GM21515 (cell line): ENCODE results near the gene ZNF639.

Source experiments
- ATAC-seq: cut with Tn5 transposase; IDR thresholded peaks from one replicate; pipeline ENCODE4 v1.9.1; 2021; ENCODE audit not compliant: unreplicated experiment

ZNF639 gene

DNA sequence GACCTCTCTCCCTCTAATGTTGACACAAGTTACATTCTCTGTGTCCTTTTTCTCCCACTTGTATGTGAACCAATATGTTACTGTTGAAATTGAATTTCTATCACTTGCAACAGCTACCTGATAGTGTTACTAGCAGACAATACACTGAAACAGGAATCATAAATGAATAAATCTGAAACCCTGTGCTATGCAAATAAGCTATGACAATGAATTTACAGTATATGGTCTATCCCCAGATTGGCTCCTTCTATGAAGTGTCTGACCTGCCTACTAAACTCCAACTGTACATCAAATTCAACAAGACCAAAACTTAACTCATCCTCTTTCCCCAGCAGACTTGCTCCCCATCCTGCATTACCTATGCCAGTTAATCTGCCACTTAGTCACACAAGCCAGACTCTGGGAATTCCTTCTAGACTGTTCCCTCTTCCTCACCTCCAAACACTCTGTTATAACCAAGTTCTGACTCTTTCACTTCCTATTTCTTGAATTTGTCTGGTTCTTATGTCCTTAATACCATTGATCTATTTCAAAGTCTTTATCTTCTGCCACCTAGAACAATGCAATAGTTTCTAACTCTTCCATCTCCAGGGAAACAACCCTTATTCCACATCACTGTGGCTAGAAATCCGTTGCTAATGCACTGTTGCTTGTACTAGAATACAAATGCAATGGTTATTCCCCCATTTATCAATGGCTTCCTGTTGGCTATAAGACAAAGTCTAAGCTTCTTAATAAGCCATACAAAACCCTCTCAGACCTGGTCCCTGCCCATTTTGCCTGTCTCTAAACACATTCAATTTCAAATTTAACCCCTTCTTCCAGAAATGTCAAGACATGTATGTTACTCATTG is 13.4 kb upstream of the ZNF639 start:
- peak; percentile 92 for ATAC-seq

DNA sequence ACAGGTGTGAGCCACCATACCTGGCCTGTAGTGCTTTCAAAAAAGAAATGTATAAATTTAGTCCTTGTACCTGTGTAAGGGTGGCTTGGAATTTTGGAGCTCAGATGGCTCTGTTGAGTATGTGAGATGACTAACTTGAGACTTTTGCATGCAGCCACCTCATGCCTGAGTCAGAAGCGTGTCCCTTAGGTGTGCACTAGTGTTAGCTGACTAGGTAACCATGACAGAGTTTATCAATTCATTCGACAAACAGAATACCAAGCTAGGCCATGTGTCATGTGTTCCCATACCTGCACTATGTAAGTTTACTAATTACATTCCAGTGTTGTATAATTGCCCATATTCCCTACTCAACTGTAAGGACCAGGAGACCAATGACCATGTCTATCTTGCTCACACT is 4.0 kb upstream of the ZNF639 start:
- no peak for ATAC-seq

- ATAC-seq, result no peak
These were observed 1.1 kb upstream of the ZNF639 start for GRCh38 chr3:179321668-179322285.

DNA sequence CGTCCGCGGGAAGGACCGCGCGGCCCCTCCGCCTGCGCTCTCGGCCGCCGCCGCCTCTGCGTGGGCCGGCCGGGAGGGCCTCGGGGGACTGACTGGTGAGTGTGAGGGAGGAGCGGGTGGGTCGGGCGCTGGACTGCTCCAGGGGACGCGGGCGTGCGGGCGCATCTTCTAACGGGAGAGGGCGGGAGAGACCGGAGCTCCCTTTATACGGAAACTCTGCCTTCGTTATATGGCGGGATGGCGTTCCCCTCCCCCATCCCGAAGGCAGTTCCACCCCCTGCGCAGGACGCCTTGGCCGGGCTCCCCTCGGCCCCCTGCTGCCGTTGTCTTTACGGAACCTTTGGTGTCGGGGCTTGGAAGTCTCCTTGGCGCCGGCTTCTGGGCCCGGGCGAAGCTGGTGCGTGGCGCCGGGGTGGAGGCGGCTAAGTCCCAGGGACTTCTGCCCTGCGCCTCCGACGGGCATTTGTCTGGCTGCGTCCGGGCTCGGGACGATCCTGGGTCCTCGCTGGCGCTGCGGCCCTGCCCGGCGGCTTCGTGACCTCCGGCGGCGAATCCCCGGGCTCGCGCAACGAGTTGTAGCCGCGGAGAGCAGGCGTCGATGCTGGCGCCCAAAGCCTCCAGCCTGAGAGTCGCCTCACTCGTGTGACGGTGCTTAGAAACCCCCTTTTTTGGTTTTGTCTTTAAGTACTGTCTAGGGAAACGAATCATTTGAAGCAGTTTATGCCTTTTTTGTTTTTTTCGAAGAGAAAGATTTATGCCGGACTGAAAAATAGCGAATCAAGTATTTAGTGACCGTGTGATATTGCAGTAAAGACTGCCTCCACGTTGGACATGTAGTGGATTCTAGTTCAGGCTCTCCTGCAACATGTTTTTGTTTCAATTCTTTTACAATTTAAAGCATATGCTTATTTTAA is 623 bp downstream of the ZNF639 start:
- peak; percentile 39 for ATAC-seq

GRCh38 chr3:179324270-179324754 is 1.5 kb downstream of the ZNF639 start:
- peak; percentile 22 for ATAC-seq

GRCh38 chr3:179330438-179330837 is 7.6 kb downstream of the ZNF639 start:
- no peak for ATAC-seq

DNA sequence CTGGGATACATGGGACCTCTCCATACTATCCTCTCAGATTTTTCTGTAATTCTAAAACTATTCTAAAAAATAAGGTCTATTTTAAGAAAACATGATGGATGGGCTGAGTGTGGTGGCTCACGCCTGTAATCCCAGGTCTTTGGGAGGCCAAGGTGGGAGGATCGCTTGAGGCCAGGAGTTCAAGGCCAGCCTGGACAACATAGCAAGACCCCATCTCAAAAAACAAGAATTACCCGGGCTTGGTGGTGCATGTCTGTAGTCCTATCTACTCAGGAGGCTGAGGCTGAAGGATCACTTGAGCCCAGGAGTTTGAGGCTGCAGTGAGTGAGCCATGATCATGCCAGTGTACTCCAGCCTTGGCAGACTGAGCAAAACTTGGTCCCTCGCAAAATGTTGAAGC is 9.4 kb downstream of the ZNF639 start:
- no peak for ATAC-seq

DNA sequence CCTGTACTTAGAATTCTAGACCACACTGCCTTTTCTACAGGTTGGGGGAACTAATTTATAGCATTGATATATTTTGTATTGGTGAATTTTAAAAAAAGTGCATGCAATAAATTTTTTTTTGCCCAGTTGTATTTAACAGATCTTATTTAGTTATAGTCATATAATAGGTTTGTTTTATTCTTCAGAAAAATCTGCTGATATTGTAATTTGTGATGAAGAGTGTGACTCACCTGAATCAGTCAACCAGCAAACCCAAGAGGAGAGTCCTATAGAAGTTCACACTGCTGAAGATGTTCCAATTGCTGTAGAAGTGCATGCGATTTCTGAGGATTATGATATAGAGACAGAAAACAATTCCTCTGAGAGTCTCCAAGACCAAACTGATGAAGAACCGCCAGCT is 10.3 kb downstream of the ZNF639 start:
- no peak for ATAC-seq

GRCh38 chr3:179336345-179336929 is 13.6 kb downstream of the ZNF639 start:
- ATAC-seq, result no peak

DNA sequence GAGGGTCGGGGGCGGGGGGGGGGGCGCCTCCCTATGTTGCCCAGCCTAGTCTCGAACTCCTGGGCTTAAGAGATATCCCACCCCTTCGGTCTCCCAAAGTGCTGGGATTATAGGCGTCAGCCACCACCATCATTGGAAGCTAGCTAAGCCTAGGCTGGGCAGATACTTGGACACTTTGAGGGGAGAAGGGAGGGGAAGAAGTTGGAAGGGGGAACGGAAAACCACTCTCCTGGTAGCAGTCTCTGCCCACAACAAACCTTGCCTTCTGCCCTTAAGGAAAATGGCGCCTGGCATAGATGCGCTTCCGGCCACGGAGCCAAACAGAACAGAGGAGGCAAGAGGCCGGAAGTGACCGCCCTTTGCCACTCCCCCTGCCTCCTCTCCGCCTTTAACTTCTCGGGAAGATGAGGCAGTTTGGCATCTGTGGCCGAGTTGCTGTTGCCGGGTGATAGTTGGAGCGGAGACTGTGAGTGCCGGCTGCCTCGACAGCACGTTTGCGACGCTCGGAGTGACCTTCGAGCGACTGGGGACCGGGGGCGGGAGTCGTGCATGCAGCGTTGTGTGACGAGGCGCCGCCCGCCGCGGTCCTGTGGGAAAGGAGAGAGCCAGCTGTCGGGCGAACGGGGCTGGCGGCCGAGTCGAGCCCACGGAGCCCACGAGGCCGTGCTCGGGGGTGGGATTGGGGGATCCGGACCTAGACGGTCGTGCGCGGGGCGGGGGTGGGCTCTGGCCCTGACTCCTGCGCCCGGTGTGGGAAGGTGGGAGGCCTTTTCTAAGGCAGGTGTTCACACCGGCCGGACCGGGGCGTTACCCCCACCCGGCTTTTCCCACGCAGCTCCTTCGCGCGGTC is 24.7 kb downstream of the ZNF639 start, which contains the start of gene MFN1:
Gene MFN1, plus strand, starts transcription at position 365 of the 850 bp plus-strand sequence. CDS start 1,143 bp downstream, outside the sequence.
- peak; percentile 92 for ATAC-seq

DNA sequence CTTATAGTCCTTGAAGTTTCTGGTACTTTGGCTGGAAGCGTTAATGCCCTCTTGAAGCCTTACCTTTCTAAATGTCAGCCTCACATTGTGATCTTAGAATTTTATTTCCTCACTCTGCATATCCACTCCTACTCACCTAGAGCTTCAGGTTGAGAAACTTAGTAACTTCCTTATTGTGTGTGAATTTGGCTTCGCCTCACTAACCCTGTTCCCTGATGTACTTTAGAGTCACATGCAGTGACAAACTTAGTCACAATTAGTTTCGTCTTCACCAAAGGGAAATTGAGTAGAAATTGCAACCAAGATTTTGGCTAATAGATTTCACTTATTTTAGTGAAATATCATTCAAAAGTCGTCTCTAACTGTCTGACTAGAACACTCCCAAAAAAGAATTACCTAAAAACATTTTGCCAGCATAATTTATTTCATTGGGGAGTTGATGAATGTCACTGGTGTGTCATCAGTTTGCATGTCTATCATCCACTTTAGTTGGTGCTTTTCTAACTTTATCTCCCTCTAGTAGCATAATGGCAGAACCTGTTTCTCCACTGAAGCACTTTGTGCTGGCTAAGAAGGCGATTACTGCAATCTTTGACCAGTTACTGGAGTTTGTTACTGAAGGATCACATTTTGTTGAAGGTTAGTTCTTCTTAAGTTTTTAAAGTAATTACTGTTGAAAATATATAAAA is 25.6 kb downstream of the ZNF639 start:
- peak; percentile 65 for ATAC-seq

DNA sequence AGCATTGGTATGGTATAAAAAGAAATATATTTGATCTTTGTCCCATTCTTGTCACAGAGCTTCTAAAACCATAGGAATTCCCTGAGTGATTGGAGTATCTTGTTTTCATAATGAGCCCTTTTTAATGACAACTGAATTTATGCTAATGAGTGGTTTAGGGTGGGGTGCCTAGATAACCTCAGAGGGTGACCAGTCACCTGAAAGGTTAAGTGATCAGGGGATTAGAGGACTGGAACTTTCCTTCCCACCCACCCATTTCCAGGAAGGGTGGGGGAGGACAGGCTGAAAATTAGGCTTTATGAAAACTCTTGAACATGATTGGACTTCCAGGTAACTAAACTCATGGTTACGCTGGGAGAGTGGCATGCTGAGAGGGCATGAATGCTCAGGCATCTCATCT is 33.2 kb downstream of the ZNF639 start:
- no peak for ATAC-seq

GRCh38 chr3:179363332-179363731 is 40.5 kb downstream of the ZNF639 start:
- ATAC-seq, result no peak

- no peak for ATAC-seq
These were observed 46.8 kb downstream of the ZNF639 start for GRCh38 chr3:179369621-179370020.

DNA sequence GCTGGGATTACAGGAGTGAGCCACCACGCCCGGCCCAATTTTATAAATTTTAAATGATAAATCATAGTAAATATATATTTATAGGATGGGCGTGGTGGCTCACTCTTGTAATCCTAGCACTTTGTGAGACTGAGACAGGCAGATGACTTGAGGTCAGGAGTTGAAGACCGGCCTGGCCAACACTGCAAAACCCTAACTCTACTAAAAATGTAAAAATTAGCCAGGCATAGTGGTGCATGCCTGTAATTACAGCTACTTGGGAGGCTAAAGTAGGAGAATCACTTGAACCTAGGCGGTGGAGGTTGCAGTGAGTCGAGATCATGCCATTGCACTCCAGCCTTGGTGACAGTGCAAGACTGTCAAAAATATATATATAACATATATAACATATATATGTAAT is 51.1 kb downstream of the ZNF639 start:
- ATAC-seq, result no peak

GRCh38 chr3:179375091-179375999 is 52.5 kb downstream of the ZNF639 start:
- no peak for ATAC-seq

DNA sequence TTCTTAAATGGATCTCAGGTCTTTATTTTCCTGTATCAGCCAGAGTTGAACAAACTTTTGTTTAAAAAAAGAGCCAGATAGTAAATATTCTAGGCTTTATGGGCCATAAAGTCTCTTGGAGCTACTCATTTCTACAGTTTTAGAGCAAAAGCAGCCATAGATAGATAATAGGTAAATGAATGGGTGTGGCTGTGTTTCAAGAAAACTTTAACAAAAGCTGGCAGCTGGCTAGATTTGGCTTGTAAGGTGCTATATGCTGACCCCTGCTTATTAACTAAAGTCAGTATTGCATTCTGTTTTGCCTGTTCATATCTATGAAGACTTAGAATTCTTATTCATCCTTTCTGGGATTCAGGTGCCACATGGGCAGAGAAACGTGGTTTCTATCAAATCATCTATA is 53.6 kb downstream of the ZNF639 start:
- no peak for ATAC-seq
